Right lobe of liver (tissue), 6 donors: ENCODE measurements around the gene TLCD4. TPM values are rescaled to one million over a fixed set of nuclear protein-coding genes. Genes with fewer than 3 reads are reported as not detected.

Experiments used
- ATAC-seq, 4 donors: fragments of 200-7000 bp; cut with Tn5 transposase; one replicate each; pipeline ENCODE4 v1.9.1; 2020; ENCODE audit warnings: mild to moderate bottlenecking in 4 of 4, moderate library complexity in 4 of 4
- DNase-seq, 3 donors: peaks; one replicate each; pipeline ENCODE4 v3.0.0-alpha.2; 2020
- H3K27ac ChIP-seq, 3 donors: fragments of 200-600 bp; one replicate each; pipeline ENCODE4 v1.8.0; 2022
- H3K27me3 ChIP-seq, 2 donors: fragments of 200-600 bp; one replicate each; pipeline ENCODE4 v1.8.0; 2022
- H3K36me3 ChIP-seq, 4 donors: fragments of 200-600 bp; sonication (generic) in 1 of 4; one replicate each; pipeline versions ENCODE4 v1.5.1 to v1.8.0; 2017 to 2022; ENCODE audit warnings: control low read depth in 1 of 4
- H3K4me1 ChIP-seq, 4 donors: fragments of 200-600 bp; sonication (generic) in 1 of 4; one replicate each; pipeline versions ENCODE4 v1.5.1 to v1.8.0; 2017 to 2022; ENCODE audit warnings: control low read depth in 1 of 4
- H3K4me3 ChIP-seq, 3 donors: fragments of 200-600 bp; one replicate each; pipeline ENCODE4 v1.8.0; 2022
- H3K9me3 ChIP-seq, 4 donors: fragments of 200-600 bp; sonication (generic) in 1 of 4; one replicate each; pipeline versions ENCODE4 v1.5.1 to v1.8.0; 2017 to 2022; ENCODE audit warnings: control low read depth in 1 of 4
- POLR2A ChIP-seq: fragments of 450-650 bp; IDR thresholded peaks from one replicate; pipeline ENCODE4 v1.6.1; 2017; ENCODE audit warnings: antibody characterized with exemption, mild to moderate bottlenecking
- WGBS: methylation state at CpG from one replicate; pipeline ENCODE4 v1.1.6; 2018; ENCODE audit warnings: low coverage, low lambda C conversion rate; ENCODE audit not compliant: insufficient coverage; ENCODE audit errors: missing lambda C conversion rate; 5-methylcytosine and 5-hydroxymethylcytosine counted together
- intact Hi-C, 2 donors: fragments of 100-400 bp; cut with DNase I; formaldehyde crosslinking; loops; one replicate each; pipeline versions ENCODE4 v1.11.2 to v1.14.1; 2022
- total RNA-seq, 6 experiments: library from RNA; depleted of rRNA in 2 of 6; stranded (reverse); fragments of >200 nt in 2 of 6; fragmentation: NEBNext Ultra II Directional in 3 of 6; extraction: Animal tissue kit (Norgen Biotek cat#: 25700) in 3 of 6; gene quantifications; one replicate each; pipeline versions ENCODE4 v1.1.0 to v1.2.4, GENCODE V29; 2016 to 2023
- TF ChIP-seq, protein P1 (sequence below), 4 donors: fragments of 200-600 bp in 3 of 4; fragments of 450-650 bp in 1 of 4; IDR thresholded peaks; one replicate each; pipeline versions ENCODE4 v1.5.1 to v1.8.0; 2016 to 2022; ENCODE audit warnings: antibody characterized with exemption in 4 of 4, mild to moderate bottlenecking in 2 of 4
- donor health status: DM: no; HTN: yes; CAD: no.
- donor health status: DM: no; HTN: no; CAD: no.
- donor health status: DM: no; HTN: no; CAD: no.
- donor health status: DM: no; HTN: yes; CAD: no.
- donor health status: DM: no; HTN: yes; CAD: no.

The TLCD4 gene
- total RNA-seq, 6 experiments from 2014 or later = 45.6 to 181 (median 106) TPM

DNA sequence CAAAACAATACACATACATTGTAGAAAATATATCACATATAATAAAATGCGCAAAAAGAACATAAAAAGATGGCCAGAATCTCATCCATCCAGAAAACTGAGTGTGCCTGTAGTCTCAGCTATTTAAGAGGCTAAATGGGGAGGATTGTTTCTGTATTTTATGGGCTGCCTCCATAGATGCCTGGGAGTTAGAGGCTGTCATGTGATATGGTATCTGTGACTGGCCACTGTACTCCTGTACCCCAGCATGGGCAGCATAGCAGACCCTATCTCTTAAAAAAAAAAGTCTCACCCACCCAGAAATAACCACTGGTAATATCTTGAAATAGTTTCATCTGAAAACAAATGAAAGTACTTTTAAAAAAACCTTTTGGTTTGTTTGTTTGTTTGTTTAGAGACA, 3.5 kb upstream of the TLCD4 start:
- H3K27ac ChIP-seq = no peak overlapping the region
- DNase-seq (no peak), ATAC-seq (no peak)
- peaks cover 0 to 2% (median 0%) of the 10 kb centered on the region in 4 donors for H3K9me3 ChIP-seq
- TF ChIP-seq, protein P1, sequence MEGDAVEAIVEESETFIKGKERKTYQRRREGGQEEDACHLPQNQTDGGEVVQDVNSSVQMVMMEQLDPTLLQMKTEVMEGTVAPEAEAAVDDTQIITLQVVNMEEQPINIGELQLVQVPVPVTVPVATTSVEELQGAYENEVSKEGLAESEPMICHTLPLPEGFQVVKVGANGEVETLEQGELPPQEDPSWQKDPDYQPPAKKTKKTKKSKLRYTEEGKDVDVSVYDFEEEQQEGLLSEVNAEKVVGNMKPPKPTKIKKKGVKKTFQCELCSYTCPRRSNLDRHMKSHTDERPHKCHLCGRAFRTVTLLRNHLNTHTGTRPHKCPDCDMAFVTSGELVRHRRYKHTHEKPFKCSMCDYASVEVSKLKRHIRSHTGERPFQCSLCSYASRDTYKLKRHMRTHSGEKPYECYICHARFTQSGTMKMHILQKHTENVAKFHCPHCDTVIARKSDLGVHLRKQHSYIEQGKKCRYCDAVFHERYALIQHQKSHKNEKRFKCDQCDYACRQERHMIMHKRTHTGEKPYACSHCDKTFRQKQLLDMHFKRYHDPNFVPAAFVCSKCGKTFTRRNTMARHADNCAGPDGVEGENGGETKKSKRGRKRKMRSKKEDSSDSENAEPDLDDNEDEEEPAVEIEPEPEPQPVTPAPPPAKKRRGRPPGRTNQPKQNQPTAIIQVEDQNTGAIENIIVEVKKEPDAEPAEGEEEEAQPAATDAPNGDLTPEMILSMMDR (IDR thresholded peaks at IDR 0.05) = no peak
- TF ChIP-seq POLR2A = no peak
- WGBS = 100% methylated on average over 1 of the region's 1 CpG
- no peaks in the 10 kb centered on the region for H3K36me3 ChIP-seq
- no peaks in the 10 kb centered on the region for H3K27me3 ChIP-seq
- H3K4me1 ChIP-seq = peaks cover 0 to 23% (median 10%) of the 10 kb centered on the region in 4 donors
- intact Hi-C loops = no loop called here
- no peak overlapping the region for H3K4me3 ChIP-seq

DNA sequence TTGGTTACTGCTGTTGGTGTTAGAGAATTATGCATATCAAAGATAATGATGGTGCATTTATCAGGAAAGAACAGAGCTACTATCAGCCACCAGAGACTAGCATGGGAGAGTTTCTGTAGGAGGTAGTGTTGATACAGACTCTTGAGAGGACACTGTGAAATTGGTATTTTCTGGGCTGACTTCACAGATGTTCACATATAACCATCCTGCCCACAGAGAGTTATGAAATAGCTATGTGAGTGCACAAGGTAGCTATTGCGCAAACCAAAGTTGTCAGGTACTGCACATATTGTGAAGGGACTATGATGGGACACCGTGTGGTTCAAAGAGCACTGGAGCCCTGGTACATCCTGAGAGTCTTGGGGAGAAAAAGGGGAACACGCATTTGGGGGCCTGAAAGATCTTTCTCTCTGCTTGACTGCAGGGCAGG, 1.4 kb upstream of the TLCD4 start:
- Histone ChIP-seq H3K36me3 (no peaks in the 10 kb centered on the region), H3K4me3 (peak overlapping the region in 2 of 3 donors; percentile 70 to 77), H3K4me1 (peaks cover 0 to 18% (median 7%) of the 10 kb centered on the region in 4 donors), H3K27ac (peak overlapping the region; percentile 7 to 93 (median 88)), H3K9me3 (peaks cover 0 to 2% (median 0%) of the 10 kb centered on the region in 4 donors), H3K27me3 (no peaks in the 10 kb centered on the region)
- ATAC-seq = peak; percentile 52 to 77 (median 72)
- 22% methylated on average over 3 of the region's 3 CpGs for WGBS
- peak in 1 of 3 donors; percentile 81 for DNase-seq
- intact Hi-C loops = no loop called here
- TF ChIP-seq, protein P1 (IDR thresholded peaks at IDR 0.05) = peak in 1 of 4 donors; percentile 9
- TF ChIP-seq POLR2A = no peak

GRCh38 chr1:95116580-95117206, 462 bp upstream of the TLCD4 start:
- WGBS = 1% methylated on average over 12 of the region's 17 CpGs
- TF ChIP-seq POLR2A = no peak
- TF ChIP-seq, protein P1 (IDR thresholded peaks at IDR 0.05) = peak; percentile 59 to 69 (median 61)
- peak; percentile 65 to 84 (median 81) for DNase-seq
- Histone ChIP-seq H3K27ac (peak overlapping the region; percentile 80 to 93 (median 88)), H3K4me1 (peaks cover 0 to 27% (median 10%) of the 10 kb centered on the region in 4 donors), H3K36me3 (no peaks in the 10 kb centered on the region), H3K27me3 (no peaks in the 10 kb centered on the region), H3K4me3 (peak overlapping the region; percentile 70 to 77 (median 70)), H3K9me3 (peaks cover 0 to 2% (median 0%) of the 10 kb centered on the region in 4 donors)
- intact Hi-C loops = no loop called here
- ATAC-seq = peak; percentile 74 to 84 (median 75)

DNA sequence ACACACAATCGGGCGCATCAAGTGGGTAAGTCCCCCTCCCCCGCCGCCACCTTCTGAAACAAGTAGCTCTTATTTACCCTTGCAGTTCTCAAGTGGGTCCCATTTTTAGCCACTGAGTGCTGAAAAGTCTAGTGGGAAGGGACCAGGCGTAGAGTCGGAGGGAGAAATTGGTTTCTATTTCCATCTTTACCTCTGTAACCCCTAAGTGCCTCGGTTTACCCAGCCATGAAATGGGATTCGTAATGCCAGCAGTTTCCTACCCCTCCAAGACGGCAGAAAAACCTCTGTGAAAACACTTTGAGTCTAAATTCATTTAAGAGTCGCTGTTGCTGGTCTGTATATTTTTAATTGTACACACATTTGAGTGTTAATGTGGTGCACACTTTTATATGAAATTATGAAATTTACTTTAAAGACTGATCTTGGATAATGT, 928 bp downstream of the TLCD4 start:
- no peak for TF ChIP-seq POLR2A
- TF ChIP-seq, protein P1 (IDR thresholded peaks at IDR 0.05) = no peak
- WGBS = 20% methylated on average over 7 of the region's 10 CpGs
- peaks cover 0 to 39% (median 12%) of the 10 kb centered on the region in 4 donors for H3K4me1 ChIP-seq
- no peaks in the 10 kb centered on the region for H3K9me3 ChIP-seq
- ATAC-seq (no peak), DNase-seq (no peak)
- H3K4me3 ChIP-seq = peak overlapping the region; percentile 70 to 77 (median 70)
- intact Hi-C loops = no loop called here
- H3K36me3 ChIP-seq = no peaks in the 10 kb centered on the region
- H3K27me3 ChIP-seq = no peaks in the 10 kb centered on the region
- H3K27ac ChIP-seq = peak overlapping the region; percentile 80 to 93 (median 88)
